GM19099 (cell line): ENCODE data around the gene ZC3HAV1.

ENCODE experiments used
- POLR2A ChIP-seq: IDR thresholded peaks from 3 replicates; pipeline ENCODE4 v1.6.1; 2011; ENCODE audit warnings: low read depth; ENCODE audit not compliant: insufficient read length; ENCODE audit errors: extremely low read depth

Gene ZC3HAV1

DNA sequence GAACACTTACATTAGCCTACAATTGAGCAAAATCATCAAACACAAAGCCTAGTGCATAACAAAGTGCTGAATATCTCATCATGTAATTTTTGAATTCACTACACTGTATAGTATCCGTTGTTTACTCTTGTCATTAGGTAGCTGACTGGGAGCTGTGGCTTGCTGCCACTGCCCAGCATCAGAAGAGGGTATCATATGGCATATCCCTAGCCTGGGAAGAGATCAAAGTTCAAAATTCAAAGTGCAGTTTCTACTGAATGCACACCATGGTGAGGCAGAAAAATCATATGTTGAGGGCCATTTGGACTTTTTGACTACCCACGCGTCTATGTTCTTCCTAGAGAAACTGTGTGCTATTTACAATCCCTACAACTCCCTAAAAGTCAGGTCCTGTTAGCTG lies 7.5 kb upstream of the ZC3HAV1 start:
- no peak for TF ChIP-seq POLR2A

DNA sequence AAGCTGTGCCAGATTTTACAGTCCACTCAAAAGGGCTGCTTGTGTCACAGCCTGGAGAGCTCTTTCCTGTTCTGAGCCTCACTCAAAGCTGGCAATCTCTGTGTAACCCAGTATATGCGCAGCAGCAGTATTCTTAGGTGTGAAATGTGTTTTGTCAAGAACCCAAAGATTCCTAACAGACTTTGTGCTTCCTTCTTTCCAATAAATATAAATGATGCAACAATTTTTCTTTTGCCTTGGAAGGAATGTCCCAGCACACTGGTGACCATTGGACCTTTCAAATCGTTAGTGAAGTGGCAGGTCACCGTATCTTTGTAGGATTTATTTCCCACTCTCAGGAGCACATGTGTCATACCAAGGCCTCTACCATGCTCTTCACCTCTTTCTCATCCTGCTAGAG lies 5.6 kb upstream of the ZC3HAV1 start:
- TF ChIP-seq POLR2A = no peak

DNA sequence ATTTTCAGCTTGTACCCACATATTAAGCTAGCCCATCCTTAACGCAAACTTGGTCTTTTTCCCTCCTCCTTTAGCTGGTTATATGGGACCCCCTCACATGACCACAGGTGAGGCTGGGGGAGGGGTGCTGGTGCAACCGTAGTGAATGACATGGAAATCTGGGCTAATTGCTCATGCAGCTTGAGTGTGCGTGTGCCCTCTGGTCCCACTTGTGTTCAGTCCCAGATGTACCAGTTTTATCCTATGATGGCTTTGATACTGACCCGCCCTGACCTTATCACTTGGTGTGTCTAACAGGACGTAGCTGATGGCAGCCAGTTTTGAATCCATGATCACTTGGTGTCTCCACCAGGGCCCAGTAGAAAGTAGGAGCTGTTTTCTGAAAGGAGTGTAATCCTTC lies 5.1 kb upstream of the ZC3HAV1 start:
- no peak for TF ChIP-seq POLR2A

DNA sequence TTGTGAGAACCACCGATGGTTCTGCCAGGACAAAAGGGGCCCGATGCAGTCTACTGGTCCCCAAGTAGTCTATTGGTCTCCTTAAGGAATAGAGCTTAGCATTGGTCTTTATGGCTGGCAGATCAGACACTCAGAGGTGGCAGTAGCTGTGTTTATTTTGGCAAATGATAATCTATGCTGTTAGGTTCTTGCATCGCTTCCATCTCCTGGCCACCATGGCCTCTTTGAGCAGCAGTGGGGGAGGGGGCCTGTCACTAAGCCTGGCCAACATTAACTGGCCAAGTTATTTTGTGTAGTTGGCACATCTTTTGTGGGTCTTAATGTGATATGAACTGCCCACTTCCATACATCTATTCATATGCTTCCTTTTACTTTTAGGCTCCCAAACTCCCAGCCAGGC lies 4.5 kb upstream of the ZC3HAV1 start:
- TF ChIP-seq POLR2A = no peak

DNA sequence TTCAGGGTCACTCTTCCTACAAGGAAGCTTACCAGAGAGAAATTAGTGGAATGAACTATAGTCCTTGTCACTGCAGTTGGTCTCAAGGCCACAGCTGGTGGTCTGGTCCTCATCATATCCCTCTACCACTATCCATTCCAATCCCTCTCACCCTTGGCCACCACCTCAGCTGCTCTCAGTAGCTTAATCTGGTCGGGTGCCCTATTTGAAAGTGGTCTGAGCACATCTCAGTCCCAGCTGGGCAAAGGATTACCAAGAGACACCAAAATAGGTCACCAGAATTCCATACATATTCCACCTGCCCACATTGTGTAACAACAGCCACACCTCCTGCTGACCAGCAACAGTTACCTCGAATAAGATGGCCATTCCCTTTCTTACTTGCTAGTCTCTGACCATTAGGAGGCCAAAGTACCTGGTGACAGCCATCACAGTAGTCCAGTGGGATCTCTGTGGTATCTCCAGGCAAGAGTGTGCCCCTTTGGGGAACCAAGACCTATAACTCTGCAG lies 3.3 kb upstream of the ZC3HAV1 start:
- TF ChIP-seq POLR2A = no peak

DNA sequence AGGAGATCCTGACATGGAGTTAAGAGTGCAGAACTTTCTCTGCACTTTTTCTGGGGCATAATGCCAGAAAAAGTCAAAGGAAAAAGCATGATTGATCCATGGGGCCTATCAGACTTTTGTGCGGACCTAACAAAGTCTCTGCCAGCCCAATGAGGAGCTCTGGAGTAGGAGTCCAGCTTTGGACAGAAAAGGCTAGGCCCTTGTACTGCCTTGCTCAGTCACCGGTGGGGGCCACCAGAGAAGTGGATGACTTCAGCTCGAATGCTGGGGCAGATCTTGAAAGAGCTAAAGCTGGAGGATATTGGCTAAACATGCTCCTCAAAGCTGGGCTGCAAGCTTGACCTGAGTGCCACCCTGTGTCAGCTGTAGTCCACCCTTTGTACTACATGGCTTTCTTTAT lies 2.8 kb upstream of the ZC3HAV1 start:
- TF ChIP-seq POLR2A = no peak

DNA sequence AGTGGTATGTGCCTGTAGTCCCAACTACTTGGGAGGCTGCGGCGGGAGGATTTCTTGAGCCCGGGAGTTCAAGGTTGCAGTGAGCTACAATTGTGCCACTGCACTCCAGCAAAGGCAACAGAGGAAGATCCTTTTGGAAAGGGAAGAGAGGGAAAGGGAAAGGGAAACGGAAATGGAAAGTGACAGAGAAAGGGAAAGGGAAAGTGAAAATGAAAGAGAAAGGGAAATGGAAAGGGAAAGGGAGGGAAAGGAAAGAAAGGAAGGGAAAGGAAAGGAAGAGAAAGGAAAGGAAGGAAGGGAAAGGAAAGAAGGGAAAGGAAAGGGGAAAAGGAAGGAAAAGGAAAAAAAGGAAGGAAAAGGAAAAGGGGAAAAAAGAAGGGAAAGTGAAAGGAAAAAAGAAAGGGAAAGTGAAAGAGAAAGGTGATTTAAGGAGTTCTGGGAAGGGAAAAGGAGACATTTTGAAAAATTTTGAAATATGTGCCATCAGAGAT lies 2.3 kb upstream of the ZC3HAV1 start:
- no peak for TF ChIP-seq POLR2A

DNA sequence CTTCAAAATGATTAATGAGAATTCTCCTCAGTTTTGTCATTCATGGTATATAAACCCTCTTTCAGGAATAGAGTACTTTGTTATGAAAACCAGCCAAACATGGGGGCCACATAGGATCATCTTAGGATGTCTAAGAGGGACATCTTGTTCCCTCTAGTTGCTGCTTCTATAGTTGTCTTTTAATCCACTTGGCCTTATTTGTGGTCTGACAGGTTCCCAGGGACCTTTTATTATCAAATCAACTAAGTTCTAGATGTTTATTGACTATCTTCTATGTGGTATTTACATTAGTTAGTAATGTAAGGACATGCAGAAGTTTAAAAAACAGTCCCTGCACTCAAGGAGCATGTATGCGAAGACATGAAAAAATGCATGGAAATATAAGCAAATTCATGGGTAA lies 1.6 kb upstream of the ZC3HAV1 start:
- no peak for TF ChIP-seq POLR2A

DNA sequence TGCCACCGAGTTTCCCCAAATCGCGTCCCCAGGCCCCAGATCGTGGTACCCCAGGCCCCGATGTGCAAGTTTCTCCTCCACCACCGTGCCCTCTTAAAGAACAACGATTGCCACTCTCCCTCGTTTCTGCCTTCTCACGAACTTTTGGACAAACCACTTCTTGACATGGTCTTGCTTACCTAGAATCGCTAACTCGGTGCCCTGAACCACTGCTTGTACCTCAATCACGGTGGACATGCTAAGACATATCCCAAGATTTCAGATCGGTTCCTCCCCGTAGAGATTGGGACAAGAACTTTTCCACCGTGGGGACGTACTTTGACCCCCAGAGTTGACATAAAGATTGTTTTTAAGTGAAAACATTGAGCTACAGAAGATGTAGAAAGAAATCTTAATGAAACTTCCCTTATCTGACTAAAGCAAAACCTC lies 477 bp upstream of the ZC3HAV1 start:
- TF ChIP-seq POLR2A = no peak

- peak; percentile 10 for TF ChIP-seq POLR2A
These were observed 993 bp downstream of the ZC3HAV1 start for GRCh38 chr7:139108266-139109187.

DNA sequence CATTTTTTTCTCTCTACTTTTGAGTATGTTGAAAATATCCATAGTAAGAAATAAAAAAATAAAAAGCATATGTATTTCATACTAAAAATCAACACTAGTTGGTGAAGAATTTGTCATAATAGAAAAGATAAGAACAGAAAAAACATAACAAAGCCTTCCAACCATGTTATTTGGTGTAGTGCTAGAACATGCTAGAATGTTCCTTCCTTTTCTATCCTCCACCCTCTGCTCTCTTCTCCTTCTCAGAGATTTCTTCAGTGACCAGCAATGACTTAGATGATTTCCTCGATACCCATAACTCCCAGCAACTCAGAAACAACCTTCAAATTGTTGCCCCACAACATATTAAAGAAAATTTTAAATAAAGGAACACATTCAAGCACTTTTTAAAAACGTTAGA lies 2.6 kb downstream of the ZC3HAV1 start:
- TF ChIP-seq POLR2A = no peak

GRCh38 chr7:139105484-139105883 lies 4.0 kb downstream of the ZC3HAV1 start:
- no peak for TF ChIP-seq POLR2A

DNA sequence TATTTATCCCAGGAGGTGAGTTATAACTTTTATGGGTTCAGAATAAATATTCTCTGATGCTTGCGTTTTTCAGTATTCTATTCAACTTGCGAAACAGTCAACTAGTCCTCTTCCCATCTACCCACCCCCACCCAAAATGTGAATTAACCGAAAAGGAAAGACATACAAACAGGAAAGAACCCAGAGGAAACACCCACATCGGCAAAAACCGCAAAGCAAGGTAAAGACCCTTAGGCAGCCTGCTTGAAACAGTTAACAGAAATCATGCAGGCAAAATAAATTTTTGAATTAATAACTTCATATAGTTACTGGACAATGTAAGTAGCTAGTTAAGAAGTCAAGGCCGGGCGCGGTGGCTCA lies 5.4 kb downstream of the ZC3HAV1 start:
- TF ChIP-seq POLR2A = no peak

GRCh38 chr7:139103057-139103815 lies 6.3 kb downstream of the ZC3HAV1 start:
- TF ChIP-seq POLR2A = no peak

GRCh38 chr7:139099172-139099947 lies 10.2 kb downstream of the ZC3HAV1 start:
- TF ChIP-seq POLR2A = no peak
